K562 (cell line): ENCODE results near the gene CHRM4.

Source experiments
- C11orf30 ChIP-seq: fragments of 450-650 bp; IDR thresholded peaks from 2 replicates; pipeline ENCODE4 v1.6.1; 2016; ENCODE audit warnings: low read depth, mild to moderate bottlenecking
- CTBP1 ChIP-seq: fragments of 450-650 bp; IDR thresholded peaks from 2 replicates; pipeline ENCODE4 v1.6.1; 2016; ENCODE audit warnings: borderline replicate concordance
- KLF6 ChIP-seq: fragments of 250-450 bp; sonication (Bioruptor Pico); IDR thresholded peaks from 2 replicates; pipeline ENCODE4 v1.4.0; 2020; ENCODE audit warnings: mild to moderate bottlenecking, moderate library complexity, borderline replicate concordance
- SP1 ChIP-seq: sonication (generic); formaldehyde crosslinking; IDR thresholded peaks from 2 replicates; pipeline ENCODE4 v1.8.1; 2022; ENCODE audit warnings: mild to moderate bottlenecking, missing genetic modification reagents
- ZNF695 ChIP-seq: fragments of 450-650 bp; formaldehyde crosslinking; IDR thresholded peaks from 2 replicates; pipeline ENCODE4 v1.4.0; 2020; ENCODE audit warnings: mild to moderate bottlenecking, moderate library complexity
- ZNF696 ChIP-seq: fragments of 250-450 bp; sonication (Bioruptor Pico); conservative IDR thresholded peaks from 2 replicates; pipeline ENCODE4 v1.4.0; 2020; ENCODE audit warnings: mild to moderate bottlenecking, moderate library complexity
- TF ChIP-seq, protein P1 (sequence below), 3 experiments: IDR thresholded peaks in 2 of 3; conservative IDR thresholded peaks in 1 of 3; 2 replicates each; pipeline ENCODE4 v1.5.1; 2011 to 2012; ENCODE audit warnings: low read length in 3 of 3, mild to moderate bottlenecking in 3 of 3, control low read depth in 2 of 3, improper control_type of control experiment in 1 of 3, inconsistent platforms in 1 of 3, low read depth in 1 of 3, mixed read lengths in 1 of 3, moderate library complexity in 1 of 3; ENCODE audit not compliant: insufficient read depth in 2 of 3

GRCh38 chr11:46359953-46360352 is 31.6 kb downstream of the CHRM4 start:
- TF ChIP-seq KLF6 (CRISPR knock-in tag), result no peak
- no peak for TF ChIP-seq C11orf30
- TF ChIP-seq SP1 (CRISPR knock-in tag), result no peak
- TF ChIP-seq, protein P1, sequence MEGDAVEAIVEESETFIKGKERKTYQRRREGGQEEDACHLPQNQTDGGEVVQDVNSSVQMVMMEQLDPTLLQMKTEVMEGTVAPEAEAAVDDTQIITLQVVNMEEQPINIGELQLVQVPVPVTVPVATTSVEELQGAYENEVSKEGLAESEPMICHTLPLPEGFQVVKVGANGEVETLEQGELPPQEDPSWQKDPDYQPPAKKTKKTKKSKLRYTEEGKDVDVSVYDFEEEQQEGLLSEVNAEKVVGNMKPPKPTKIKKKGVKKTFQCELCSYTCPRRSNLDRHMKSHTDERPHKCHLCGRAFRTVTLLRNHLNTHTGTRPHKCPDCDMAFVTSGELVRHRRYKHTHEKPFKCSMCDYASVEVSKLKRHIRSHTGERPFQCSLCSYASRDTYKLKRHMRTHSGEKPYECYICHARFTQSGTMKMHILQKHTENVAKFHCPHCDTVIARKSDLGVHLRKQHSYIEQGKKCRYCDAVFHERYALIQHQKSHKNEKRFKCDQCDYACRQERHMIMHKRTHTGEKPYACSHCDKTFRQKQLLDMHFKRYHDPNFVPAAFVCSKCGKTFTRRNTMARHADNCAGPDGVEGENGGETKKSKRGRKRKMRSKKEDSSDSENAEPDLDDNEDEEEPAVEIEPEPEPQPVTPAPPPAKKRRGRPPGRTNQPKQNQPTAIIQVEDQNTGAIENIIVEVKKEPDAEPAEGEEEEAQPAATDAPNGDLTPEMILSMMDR (IDR thresholded peaks at IDR 0.05 in 2 of 3, conservative IDR thresholded peaks at IDR 0.05 in 1 of 3; ENCODE audit: insufficient read depth in 2 of 3, low read depth in 1 of 3, low read length in 3 of 3), result no peak
- TF ChIP-seq ZNF695 (CRISPR knock-in tag), result no peak
- no peak for TF ChIP-seq ZNF696 (CRISPR knock-in tag)
- no peak for TF ChIP-seq CTBP1
